Karpas-422 (cell line): ENCODE data around the gene RIOK2. TPM values are rescaled to one million over a fixed set of nuclear protein-coding genes. Genes with fewer than 3 reads are reported as not detected.

Source experiments
- DNase-seq: peaks from one replicate; pipeline ENCODE4 v3.0.0-alpha.2; 2015
- H2AFZ ChIP-seq: fragments of 200-600 bp; sonication (generic); 2 replicates; pipeline ENCODE4 v1.6.1; 2014; ENCODE audit warnings: antibody characterized with exemption, low read length, mixed read lengths
- H3K27ac ChIP-seq: fragments of 200-600 bp; sonication (generic); 2 replicates; pipeline ENCODE4 v1.5.1; 2014; ENCODE audit warnings: mild to moderate bottlenecking, low read length, moderate library complexity
- H3K27me3 ChIP-seq: fragments of 200-600 bp; sonication (generic); 2 replicates; pipeline ENCODE4 v1.6.1; 2014; ENCODE audit warnings: low read length, mixed read lengths
- H3K36me3 ChIP-seq: fragments of 200-600 bp; sonication (generic); 2 replicates; pipeline ENCODE4 v1.6.1; 2014; ENCODE audit warnings: low read length, mixed read lengths; ENCODE audit not compliant: insufficient read depth
- H3K4me1 ChIP-seq: fragments of 200-600 bp; sonication (generic); 2 replicates; pipeline ENCODE4 v1.6.1; 2014; ENCODE audit warnings: mild to moderate bottlenecking, low read length, mixed read lengths
- H3K4me2 ChIP-seq: fragments of 200-600 bp; sonication (generic); 2 replicates; pipeline ENCODE4 v1.6.1; 2014; ENCODE audit warnings: low read length, low read depth, mild to moderate bottlenecking; ENCODE audit not compliant: poor library complexity, severe bottlenecking
- H3K4me3 ChIP-seq: fragments of 200-600 bp; sonication (generic); 2 replicates; pipeline ENCODE4 v1.5.1; 2014; ENCODE audit warnings: mild to moderate bottlenecking, antibody characterized with exemption, low read length, mixed read lengths
- H3K79me2 ChIP-seq: fragments of 200-600 bp; sonication (generic); 2 replicates; pipeline ENCODE4 v1.6.1; 2014; ENCODE audit warnings: mild to moderate bottlenecking, low read length, mixed read lengths
- H3K9ac ChIP-seq: fragments of 200-600 bp; sonication (generic); 2 replicates; pipeline ENCODE4 v1.6.0; 2014; ENCODE audit warnings: low read length
- H3K9me2 ChIP-seq: fragments of 200-600 bp; sonication (generic), shearing (Covaris generic); replicated peaks from 2 replicates; pipeline ENCODE4 v1.6.0; 2014; ENCODE audit warnings: mild to moderate bottlenecking, low read length, moderate library complexity; ENCODE audit not compliant: insufficient read depth
- H3K9me3 ChIP-seq: fragments of 300-700, 200-600 bp; sonication (generic); 2 replicates; pipeline ENCODE4 v1.6.1; 2014; ENCODE audit warnings: low read length, mixed read lengths
- H4K20me1 ChIP-seq: fragments of 200-600 bp; sonication (generic); 2 replicates; pipeline ENCODE4 v1.6.1; 2014; ENCODE audit warnings: mild to moderate bottlenecking, antibody characterized with exemption, low read length, low read depth; ENCODE audit not compliant: insufficient read depth
- total RNA-seq: library from RNA; depleted of rRNA; stranded (reverse); fragments of >200 nt; shearing (Covaris generic); gene quantifications from 2 replicates; pipeline ENCODE4 v1.2.3, GENCODE V29; 2014; ENCODE audit warnings: low replicate concordance

The RIOK2 gene
- total RNA-seq, 1 experiment from 2014 or later, result 28.9 TPM

DNA sequence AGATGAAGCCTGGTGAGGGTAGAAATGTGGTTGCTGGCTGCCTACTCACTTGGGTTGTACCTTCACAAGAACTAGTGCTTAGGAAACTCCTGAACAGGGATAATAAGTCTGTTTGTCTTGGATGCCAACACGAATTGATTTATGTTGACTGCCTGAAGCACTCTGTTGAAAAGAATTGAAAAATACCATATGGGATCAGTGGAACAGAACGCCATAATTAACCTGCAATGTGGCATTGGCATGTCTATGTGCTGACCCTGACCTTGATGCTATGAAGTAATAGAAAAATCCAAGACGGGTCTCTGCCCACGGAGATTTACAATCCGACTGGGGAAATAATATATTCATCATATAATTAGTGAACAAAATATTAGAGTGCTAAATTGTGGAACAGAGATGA lies 51.1 kb downstream of the RIOK2 start:
- Histone ChIP-seq H3K27ac (no peak overlapping the region), H3K4me2 (no peak overlapping the region), H3K9me2 (no peaks in the 10 kb centered on the region), H2AFZ (no peak overlapping the region), H3K9me3 (no peaks in the 10 kb centered on the region), H3K79me2 (no peaks in the 10 kb centered on the region), H4K20me1 (no peaks in the 10 kb centered on the region), H3K4me1 (peaks cover 8% of the 10 kb centered on the region; the same call in 1 of the 2 replicates), H3K9ac (no peak overlapping the region), H3K27me3 (no peaks in the 10 kb centered on the region), H3K4me3 (no peak overlapping the region), H3K36me3 (no peaks in the 10 kb centered on the region)
- DNase-seq, result no peak

DNA sequence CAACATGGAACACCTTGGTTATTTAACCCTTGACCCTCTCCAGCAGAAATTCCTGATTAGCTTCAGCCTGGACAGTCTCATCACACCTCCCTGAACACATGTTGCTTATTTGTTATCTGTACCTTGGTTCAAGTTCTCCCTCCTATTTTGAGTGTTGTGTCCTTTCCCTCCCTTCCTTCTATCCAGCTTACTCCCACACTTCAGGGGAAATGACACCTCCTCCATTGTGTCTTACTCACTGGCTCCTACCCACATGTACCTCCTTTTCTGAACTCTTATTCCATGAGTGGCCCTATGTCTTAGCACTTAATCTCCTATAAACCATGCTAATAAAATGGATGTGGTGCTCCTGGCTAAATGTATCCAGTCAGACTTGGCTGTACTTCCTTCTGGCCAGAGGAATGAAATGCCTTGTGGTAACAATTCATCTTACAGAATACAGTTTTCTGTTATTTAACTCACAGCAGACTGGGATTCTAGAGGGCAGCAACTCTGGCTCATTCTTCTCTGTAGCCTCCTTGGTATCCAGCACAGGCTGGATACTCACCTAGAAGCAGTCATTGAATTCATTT lies 51.8 kb downstream of the RIOK2 start:
- Histone ChIP-seq H3K4me1 (peaks cover 8% of the 10 kb centered on the region; the same call in 1 of the 2 replicates), H3K79me2 (no peaks in the 10 kb centered on the region), H3K9me2 (no peaks in the 10 kb centered on the region), H3K4me2 (no peak overlapping the region), H3K36me3 (no peaks in the 10 kb centered on the region), H2AFZ (no peak overlapping the region), H3K27me3 (no peaks in the 10 kb centered on the region), H3K4me3 (no peak overlapping the region), H3K27ac (no peak overlapping the region), H4K20me1 (no peaks in the 10 kb centered on the region), H3K9me3 (no peaks in the 10 kb centered on the region), H3K9ac (no peak overlapping the region)
- DNase-seq, result no peak

DNA sequence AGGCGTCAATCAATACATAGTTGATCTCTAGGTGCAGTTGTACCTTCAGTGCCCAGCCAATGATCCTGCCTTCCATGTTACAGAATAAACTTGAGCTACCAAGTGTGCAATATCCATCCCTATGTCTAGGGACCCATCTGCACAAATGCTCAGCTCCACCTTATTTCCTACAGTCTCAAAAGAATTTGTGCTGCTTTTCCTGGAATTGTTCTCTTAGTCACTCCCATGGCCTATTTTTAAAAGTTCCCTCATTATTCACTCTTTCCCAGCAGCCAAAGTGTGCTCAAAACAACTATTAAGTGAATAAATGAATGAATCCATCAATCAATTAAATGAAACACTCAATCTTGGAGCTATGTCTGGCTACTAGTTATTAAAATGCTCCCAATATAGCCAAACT lies 55.3 kb downstream of the RIOK2 start:
- no peak for DNase-seq
- H3K4me2 ChIP-seq, result no peak overlapping the region
- no peaks in the 10 kb centered on the region for H3K4me1 ChIP-seq
- no peak overlapping the region for H3K4me3 ChIP-seq
- H3K9ac ChIP-seq, result no peak overlapping the region
- H3K36me3 ChIP-seq, result no peaks in the 10 kb centered on the region
- H2AFZ ChIP-seq, result no peak overlapping the region
- H3K27me3 ChIP-seq, result no peaks in the 10 kb centered on the region
- no peaks in the 10 kb centered on the region for H3K9me3 ChIP-seq
- no peak overlapping the region for H3K27ac ChIP-seq
- H3K79me2 ChIP-seq, result no peaks in the 10 kb centered on the region
- H3K9me2 ChIP-seq, result no peaks in the 10 kb centered on the region
- no peaks in the 10 kb centered on the region for H4K20me1 ChIP-seq

DNA sequence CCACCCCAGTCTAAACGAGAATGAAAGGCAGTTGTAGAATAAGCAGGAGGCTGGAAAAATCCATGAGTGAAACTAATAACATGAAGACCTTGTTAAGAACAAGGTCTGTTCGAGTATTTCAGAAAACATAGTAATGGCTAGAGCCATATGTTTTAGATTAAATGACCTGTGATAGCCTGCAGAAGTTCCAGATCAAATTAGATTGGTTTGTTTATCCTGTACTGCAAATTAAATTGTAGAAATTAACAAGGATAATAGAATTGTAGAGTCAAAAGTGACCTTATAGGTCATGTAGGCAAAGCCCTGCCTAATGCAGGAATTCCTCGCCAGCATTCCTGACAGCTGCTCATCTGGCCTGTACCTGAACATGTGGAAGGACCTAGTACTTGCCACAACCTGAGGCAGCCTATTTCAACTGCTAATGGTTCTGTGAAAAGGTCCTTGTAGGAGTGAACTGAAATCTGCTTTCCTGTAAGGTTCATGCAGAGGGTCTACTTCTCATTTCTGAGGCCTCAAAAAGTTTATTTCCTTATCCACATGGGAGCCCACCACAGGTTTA lies 57.8 kb downstream of the RIOK2 start:
- H3K4me2 ChIP-seq, result no peak overlapping the region

DNA sequence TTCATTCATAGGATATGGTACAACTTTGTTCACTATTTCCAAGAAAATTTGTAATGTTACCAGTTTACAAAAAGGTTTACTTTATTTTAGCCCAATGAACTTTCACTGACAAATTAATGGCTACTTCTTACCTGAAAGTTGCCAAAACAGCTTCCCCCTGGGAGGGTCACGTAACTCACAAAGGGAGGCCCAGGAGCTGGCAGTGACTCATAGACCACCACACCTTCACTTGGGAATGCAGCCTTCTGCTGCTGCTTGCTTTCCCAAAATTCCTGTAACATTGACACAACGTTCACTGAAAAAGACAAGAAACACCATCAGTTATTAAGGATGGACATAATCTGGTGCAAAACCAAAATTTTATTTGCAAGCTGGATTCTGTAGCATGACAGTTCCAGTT lies 58.7 kb downstream of the RIOK2 start:
- no peaks in the 10 kb centered on the region for H3K36me3 ChIP-seq
- no peaks in the 10 kb centered on the region for H3K27me3 ChIP-seq
- no peak overlapping the region for H2AFZ ChIP-seq
- no peak overlapping the region for H3K9ac ChIP-seq
- H3K79me2 ChIP-seq, result no peaks in the 10 kb centered on the region
- no peaks in the 10 kb centered on the region for H3K9me3 ChIP-seq
- H3K9me2 ChIP-seq, result no peaks in the 10 kb centered on the region
- no peaks in the 10 kb centered on the region for H3K4me1 ChIP-seq
- H3K4me3 ChIP-seq, result no peak overlapping the region
- DNase-seq, result no peak
- no peak overlapping the region for H3K4me2 ChIP-seq
- no peak overlapping the region for H3K27ac ChIP-seq
- H4K20me1 ChIP-seq, result no peaks in the 10 kb centered on the region

More for the DNA sequence above, 57.8 kb downstream of the RIOK2 start:
- Histone ChIP-seq H3K4me3 (no peak overlapping the region), H3K4me1 (no peaks in the 10 kb centered on the region), H3K27me3 (no peaks in the 10 kb centered on the region), H3K9me3 (no peaks in the 10 kb centered on the region), H3K36me3 (no peaks in the 10 kb centered on the region), H2AFZ (no peak overlapping the region), H3K79me2 (no peaks in the 10 kb centered on the region), H4K20me1 (no peaks in the 10 kb centered on the region), H3K27ac (no peak overlapping the region), H3K9ac (no peak overlapping the region), H3K9me2 (no peaks in the 10 kb centered on the region)
- no peak for DNase-seq

GRCh38 chr5:97121848-97122247 lies 61.2 kb downstream of the RIOK2 start:
- Histone ChIP-seq H3K4me2 (no peak overlapping the region), H3K36me3 (no peaks in the 10 kb centered on the region), H3K9ac (no peak overlapping the region), H3K9me2 (no peaks in the 10 kb centered on the region), H3K27me3 (no peaks in the 10 kb centered on the region), H3K4me3 (no peak overlapping the region), H3K27ac (no peak overlapping the region), H3K9me3 (no peaks in the 10 kb centered on the region), H4K20me1 (no peaks in the 10 kb centered on the region), H3K79me2 (no peaks in the 10 kb centered on the region), H3K4me1 (no peaks in the 10 kb centered on the region; the same call in 1 of the 2 replicates), H2AFZ (no peak overlapping the region)
- no peak for DNase-seq

GRCh38 chr5:97120195-97120594 lies 62.9 kb downstream of the RIOK2 start:
- Histone ChIP-seq H3K27me3 (no peaks in the 10 kb centered on the region), H3K4me3 (no peak overlapping the region), H3K9me2 (no peaks in the 10 kb centered on the region), H3K27ac (no peak overlapping the region), H3K79me2 (no peaks in the 10 kb centered on the region), H3K4me1 (no peaks in the 10 kb centered on the region; the same call in 1 of the 2 replicates), H4K20me1 (no peaks in the 10 kb centered on the region), H3K9me3 (no peaks in the 10 kb centered on the region), H2AFZ (no peak overlapping the region), H3K36me3 (no peaks in the 10 kb centered on the region), H3K4me2 (no peak overlapping the region), H3K9ac (no peak overlapping the region)
- DNase-seq, result no peak

DNA sequence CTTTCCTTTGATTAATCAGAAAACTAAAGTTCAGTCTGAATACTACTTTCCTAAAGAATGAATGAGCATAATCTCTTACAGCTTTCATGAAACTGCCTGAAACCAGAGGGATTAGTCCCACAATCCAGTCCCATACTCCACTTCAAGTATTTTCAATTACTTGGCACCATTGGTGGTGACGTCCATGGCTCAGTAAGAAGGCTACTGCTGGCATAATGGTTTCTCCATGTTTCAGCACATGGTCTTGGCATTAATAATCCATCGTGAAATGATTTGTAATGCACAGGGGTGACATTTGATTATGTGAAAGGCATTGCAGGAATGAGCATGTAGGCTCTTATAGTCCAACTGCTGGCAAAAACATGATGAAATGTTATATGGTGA lies 64.0 kb downstream of the RIOK2 start:
- H3K9me2 ChIP-seq, result no peaks in the 10 kb centered on the region

More for the DNA sequence above, 64.0 kb downstream of the RIOK2 start:
- Histone ChIP-seq H3K79me2 (no peaks in the 10 kb centered on the region), H3K4me2 (no peak overlapping the region), H3K36me3 (no peaks in the 10 kb centered on the region), H3K27me3 (no peaks in the 10 kb centered on the region), H3K27ac (no peak overlapping the region), H3K9me3 (no peaks in the 10 kb centered on the region), H3K4me1 (no peaks in the 10 kb centered on the region; the same call in 1 of the 2 replicates), H3K9ac (no peak overlapping the region), H4K20me1 (no peaks in the 10 kb centered on the region), H3K4me3 (no peak overlapping the region), H2AFZ (no peak overlapping the region)
- DNase-seq, result no peak
